Measurements from ENCODE around the gene TRAF3. TPM values are rescaled to one million over a fixed set of nuclear protein-coding genes. Genes with fewer than 3 reads are reported as not detected.

Gene TRAF3
- total RNA-seq, 1 experiment from 2014 or later = 25.3 TPM

DNA sequence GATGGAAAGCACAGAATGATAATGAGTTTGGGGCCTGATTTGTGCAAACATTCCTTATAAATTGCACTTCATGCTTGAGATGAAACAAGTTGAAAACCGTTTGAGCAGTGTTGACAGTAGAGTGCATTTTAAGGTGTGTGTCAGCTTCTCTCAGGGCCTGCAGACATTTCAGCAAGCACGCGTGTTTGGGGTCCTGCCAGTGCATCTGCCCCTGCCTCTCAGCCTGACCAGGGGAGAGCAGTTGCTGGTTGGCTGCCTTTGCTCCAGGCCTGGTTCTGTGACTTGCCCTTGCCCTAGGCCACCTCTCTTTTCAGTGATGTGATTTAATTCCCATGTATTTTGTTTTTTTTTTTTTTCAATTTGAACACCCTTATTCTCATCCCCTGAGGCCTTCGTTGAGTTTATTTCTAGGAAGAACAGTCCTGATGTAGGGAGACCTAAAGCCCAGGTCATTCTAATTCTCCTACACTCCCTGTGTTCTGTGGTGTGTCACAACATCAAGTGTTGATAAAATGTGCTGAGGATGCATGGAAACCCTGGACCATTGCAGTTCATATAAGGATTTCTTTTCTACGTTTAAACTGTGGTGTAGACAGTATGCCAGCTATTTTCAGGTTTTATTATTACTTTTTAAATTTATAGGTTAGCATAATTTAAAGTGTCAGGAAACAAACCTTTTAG lies 105.1 kb downstream of the TRAF3 start:
- no TSS peak for BruUV-seq (replicated peaks)
- intact Hi-C loops (cut with micrococcal nuclease) = no loop called here
- no peaks in the 10 kb centered on the region for H3K9me3 Mint-ChIP-seq (ENCODE audit: unreplicated experiment)
- TF ChIP-seq, protein P1, sequence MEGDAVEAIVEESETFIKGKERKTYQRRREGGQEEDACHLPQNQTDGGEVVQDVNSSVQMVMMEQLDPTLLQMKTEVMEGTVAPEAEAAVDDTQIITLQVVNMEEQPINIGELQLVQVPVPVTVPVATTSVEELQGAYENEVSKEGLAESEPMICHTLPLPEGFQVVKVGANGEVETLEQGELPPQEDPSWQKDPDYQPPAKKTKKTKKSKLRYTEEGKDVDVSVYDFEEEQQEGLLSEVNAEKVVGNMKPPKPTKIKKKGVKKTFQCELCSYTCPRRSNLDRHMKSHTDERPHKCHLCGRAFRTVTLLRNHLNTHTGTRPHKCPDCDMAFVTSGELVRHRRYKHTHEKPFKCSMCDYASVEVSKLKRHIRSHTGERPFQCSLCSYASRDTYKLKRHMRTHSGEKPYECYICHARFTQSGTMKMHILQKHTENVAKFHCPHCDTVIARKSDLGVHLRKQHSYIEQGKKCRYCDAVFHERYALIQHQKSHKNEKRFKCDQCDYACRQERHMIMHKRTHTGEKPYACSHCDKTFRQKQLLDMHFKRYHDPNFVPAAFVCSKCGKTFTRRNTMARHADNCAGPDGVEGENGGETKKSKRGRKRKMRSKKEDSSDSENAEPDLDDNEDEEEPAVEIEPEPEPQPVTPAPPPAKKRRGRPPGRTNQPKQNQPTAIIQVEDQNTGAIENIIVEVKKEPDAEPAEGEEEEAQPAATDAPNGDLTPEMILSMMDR (IDR thresholded peaks at IDR 0.05; ENCODE audit: unreplicated experiment) = no peak
- DNase-seq (ENCODE audit: unreplicated experiment) = no peak
- H3K27ac Mint-ChIP-seq (ENCODE audit: low read depth, unreplicated experiment) = no peak overlapping the region
- ChIA-PET POLR2A (interaction anchor here (0.5 kb wide), 1 partner anchor 100 kb away, joined by 4 read pairs; no protein-coding TSS in a partner anchor), CTCF (interaction anchor here (0.6 kb wide), 2 partner anchors 17 to 1066 kb away, joined by 3 to 4 read pairs; no protein-coding TSS in a partner anchor)
- H3K4me1 Mint-ChIP-seq (ENCODE audit: insufficient read depth, unreplicated experiment) = no peaks in the 10 kb centered on the region
- H3K27me3 Mint-ChIP-seq (ENCODE audit: insufficient read depth, unreplicated experiment) = no peaks in the 10 kb centered on the region
- H3K4me3 Mint-ChIP-seq (ENCODE audit: unreplicated experiment) = no peak overlapping the region
- peaks cover 37% of the 10 kb centered on the region for H3K36me3 Mint-ChIP-seq (ENCODE audit: insufficient read depth, unreplicated experiment)

DNA sequence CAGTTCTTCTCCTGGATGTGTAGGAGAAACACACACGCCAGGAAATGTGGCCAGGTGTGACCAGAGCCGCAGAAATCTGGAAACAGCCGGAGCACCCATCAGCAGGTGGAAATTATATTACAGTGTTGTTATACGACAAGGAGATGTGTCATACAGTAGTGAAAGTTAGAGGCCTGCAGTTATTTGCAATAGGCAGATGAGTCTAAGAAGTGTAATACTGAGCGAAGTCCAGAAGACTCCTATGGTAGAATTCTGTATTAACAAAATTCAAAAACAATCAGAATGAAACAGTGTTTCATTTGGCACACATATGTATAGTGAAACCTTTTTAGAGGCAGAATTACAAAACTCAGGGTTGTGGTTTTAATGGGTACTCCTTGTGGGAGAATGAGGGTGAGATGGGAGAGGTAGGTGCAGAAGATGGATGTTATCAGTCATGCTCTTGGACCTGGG lies 105.9 kb downstream of the TRAF3 start:
- H3K4me3 Mint-ChIP-seq (ENCODE audit: unreplicated experiment) = no peak overlapping the region
- BruUV-seq (replicated peaks) = no TSS peak
- TF ChIP-seq, protein P1 (IDR thresholded peaks at IDR 0.05; ENCODE audit: unreplicated experiment) = no peak
- intact Hi-C loops (cut with micrococcal nuclease) = no loop called here
- CTCF ChIA-PET = no interaction called here
- POLR2A ChIA-PET = no interaction called here
- no peak for DNase-seq (ENCODE audit: unreplicated experiment)
- H3K27me3 Mint-ChIP-seq (ENCODE audit: insufficient read depth, unreplicated experiment) = no peaks in the 10 kb centered on the region
- H3K36me3 Mint-ChIP-seq (ENCODE audit: insufficient read depth, unreplicated experiment) = peaks cover 40% of the 10 kb centered on the region
- no peaks in the 10 kb centered on the region for H3K4me1 Mint-ChIP-seq (ENCODE audit: insufficient read depth, unreplicated experiment)
- no peak overlapping the region for H3K27ac Mint-ChIP-seq (ENCODE audit: low read depth, unreplicated experiment)
- H3K9me3 Mint-ChIP-seq (ENCODE audit: unreplicated experiment) = no peaks in the 10 kb centered on the region

DNA sequence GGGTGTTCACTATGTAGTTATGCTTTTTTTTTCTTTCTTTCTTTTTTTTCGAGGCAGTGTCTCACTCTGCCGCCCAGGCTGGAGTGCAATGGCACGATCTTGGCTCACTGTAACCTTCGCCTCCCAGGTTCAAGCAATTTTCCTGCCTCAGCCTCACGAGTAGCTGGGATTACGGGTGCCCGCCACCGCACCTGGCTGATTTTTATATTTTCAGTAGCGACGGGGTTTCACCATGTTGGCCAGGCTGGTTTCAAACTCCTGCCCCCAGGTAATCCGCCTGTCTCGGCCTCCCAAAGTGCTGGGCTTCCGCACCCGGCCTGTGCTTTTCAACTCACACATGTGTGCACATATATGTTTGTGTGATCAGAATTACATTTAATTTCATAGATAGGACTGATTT lies 106.3 kb downstream of the TRAF3 start:
- Mint-ChIP-seq H3K27ac (ENCODE audit: low read depth, unreplicated experiment) (no peak overlapping the region), H3K9me3 (ENCODE audit: unreplicated experiment) (no peaks in the 10 kb centered on the region), H3K4me1 (ENCODE audit: insufficient read depth, unreplicated experiment) (no peaks in the 10 kb centered on the region), H3K27me3 (ENCODE audit: insufficient read depth, unreplicated experiment) (no peaks in the 10 kb centered on the region), H3K36me3 (ENCODE audit: insufficient read depth, unreplicated experiment) (peaks cover 44% of the 10 kb centered on the region), H3K4me3 (ENCODE audit: unreplicated experiment) (no peak overlapping the region)
- TF ChIP-seq, protein P1 (IDR thresholded peaks at IDR 0.05; ENCODE audit: unreplicated experiment) = no peak
- intact Hi-C loops (cut with micrococcal nuclease) = no loop called here
- no TSS peak for BruUV-seq (replicated peaks)
- no peak for DNase-seq (ENCODE audit: unreplicated experiment)
- CTCF ChIA-PET = no interaction called here
- POLR2A ChIA-PET = no interaction called here

DNA sequence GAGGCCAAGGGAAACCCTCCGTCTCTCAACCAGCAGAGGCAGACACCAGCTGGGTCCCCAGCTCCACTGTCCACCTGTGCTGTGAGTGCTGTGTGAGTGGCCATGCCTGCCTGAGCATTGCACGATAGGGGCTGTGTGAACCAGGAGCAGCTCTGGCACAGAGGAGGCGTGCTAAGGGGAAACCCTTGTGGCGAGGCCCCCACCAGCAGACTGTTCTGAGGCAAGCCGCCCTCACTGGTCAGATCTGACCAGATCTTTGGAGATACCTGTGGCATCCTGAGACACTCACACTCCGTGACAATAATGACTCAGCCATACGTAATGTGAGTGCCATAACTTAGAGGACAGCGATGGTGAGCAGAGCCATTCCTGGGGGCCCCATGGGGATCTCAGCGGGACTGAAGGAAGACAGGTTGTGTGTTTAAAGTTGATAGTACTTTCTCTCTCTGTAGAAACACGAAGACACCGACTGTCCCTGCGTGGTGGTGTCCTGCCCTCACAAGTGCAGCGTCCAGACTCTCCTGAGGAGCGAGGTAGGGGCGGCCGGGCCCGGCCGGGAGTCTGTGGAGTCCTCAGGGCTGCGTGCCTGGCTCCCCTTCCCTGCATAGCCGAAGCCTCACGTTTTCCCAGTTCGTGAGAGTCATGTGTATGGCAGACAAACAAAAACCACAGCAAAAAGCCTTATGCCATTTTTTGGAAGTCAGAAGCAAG lies 108.6 kb downstream of the TRAF3 start:
- Mint-ChIP-seq H3K27ac (ENCODE audit: low read depth, unreplicated experiment) (no peak overlapping the region), H3K27me3 (ENCODE audit: insufficient read depth, unreplicated experiment) (no peaks in the 10 kb centered on the region), H3K9me3 (ENCODE audit: unreplicated experiment) (no peaks in the 10 kb centered on the region), H3K4me3 (ENCODE audit: unreplicated experiment) (no peak overlapping the region), H3K36me3 (ENCODE audit: insufficient read depth, unreplicated experiment) (peaks cover 44% of the 10 kb centered on the region), H3K4me1 (ENCODE audit: insufficient read depth, unreplicated experiment) (no peaks in the 10 kb centered on the region)
- ChIA-PET CTCF (no interaction called here), POLR2A (no interaction called here)
- intact Hi-C loops (cut with micrococcal nuclease) = no loop called here
- DNase-seq (ENCODE audit: unreplicated experiment) = no peak
- no TSS peak for BruUV-seq (replicated peaks)
- TF ChIP-seq, protein P1 (IDR thresholded peaks at IDR 0.05; ENCODE audit: unreplicated experiment) = no peak
